HEK293 (cell line): ENCODE measurements around the gene ZNF154.

Source experiments
- AEBP2 ChIP-seq: fragments of 450-650 bp; formaldehyde crosslinking; IDR thresholded peaks from 2 replicates; pipeline ENCODE4 v1.5.1; 2016; ENCODE audit warnings: missing biosample characterization, missing genetic modification characterization, borderline replicate concordance
- BCL6B ChIP-seq: fragments of 450-650 bp; formaldehyde crosslinking; IDR thresholded peaks from 2 replicates; pipeline ENCODE4 v1.5.1; 2017; ENCODE audit warnings: missing biosample characterization, missing genetic modification characterization
- FEZF1 ChIP-seq: fragments of 450-650 bp; formaldehyde crosslinking; IDR thresholded peaks from 2 replicates; pipeline ENCODE4 v1.5.1; 2016; ENCODE audit warnings: missing biosample characterization, missing genetic modification characterization
- HOXA7 ChIP-seq: sonication (generic); formaldehyde crosslinking; IDR thresholded peaks from 2 replicates; pipeline ENCODE4 v1.8.1; 2022; ENCODE audit warnings: missing genetic modification reagents, borderline replicate concordance
- KLF1 ChIP-seq: fragments of 450-650 bp; formaldehyde crosslinking; IDR thresholded peaks from 2 replicates; pipeline ENCODE4 v1.5.1; 2016; ENCODE audit warnings: missing biosample characterization, missing genetic modification characterization
- KLF16 ChIP-seq: fragments of 450-650 bp; formaldehyde crosslinking; IDR thresholded peaks from 2 replicates; pipeline ENCODE4 v1.5.1; 2017; ENCODE audit warnings: missing biosample characterization, missing genetic modification characterization
- KLF7 ChIP-seq: fragments of 450-650 bp; formaldehyde crosslinking; IDR thresholded peaks from 2 replicates; pipeline ENCODE4 v1.5.1; 2016; ENCODE audit warnings: missing biosample characterization, missing genetic modification characterization, borderline replicate concordance
- PATZ1 ChIP-seq: fragments of 450-650 bp; formaldehyde crosslinking; IDR thresholded peaks from 2 replicates; pipeline ENCODE4 v1.5.1; 2016; ENCODE audit warnings: missing biosample characterization, missing genetic modification characterization
- RBAK ChIP-seq: fragments of 450-650 bp; formaldehyde crosslinking; IDR thresholded peaks from 2 replicates; pipeline ENCODE4 v1.5.1; 2016; ENCODE audit warnings: missing biosample characterization, missing genetic modification characterization
- WT1 ChIP-seq: fragments of 450-650 bp; formaldehyde crosslinking; IDR thresholded peaks from 2 replicates; pipeline ENCODE4 v1.5.1; 2016; ENCODE audit warnings: missing biosample characterization, missing genetic modification characterization
- ZFP3 ChIP-seq: fragments of 450-650 bp; formaldehyde crosslinking; IDR thresholded peaks from 2 replicates; pipeline ENCODE4 v1.5.1; 2016; ENCODE audit warnings: low read depth, missing biosample characterization, missing genetic modification characterization
- ZNF138 ChIP-seq: fragments of 450-650 bp; formaldehyde crosslinking; IDR thresholded peaks from 2 replicates; pipeline ENCODE4 v1.5.1; 2016; ENCODE audit warnings: missing biosample characterization, missing genetic modification characterization, borderline replicate concordance
- ZNF148 ChIP-seq: fragments of 450-650 bp; formaldehyde crosslinking; IDR thresholded peaks from 2 replicates; pipeline ENCODE4 v1.5.0; 2017; ENCODE audit warnings: missing biosample characterization, missing genetic modification characterization, borderline replicate concordance
- ZNF175 ChIP-seq: fragments of 450-650 bp; formaldehyde crosslinking; IDR thresholded peaks from 2 replicates; pipeline ENCODE4 v1.5.1; 2016; ENCODE audit warnings: missing biosample characterization, missing genetic modification characterization
- ZNF18 ChIP-seq: fragments of 450-650 bp; formaldehyde crosslinking; IDR thresholded peaks from 2 replicates; pipeline ENCODE4 v1.5.1; 2016; ENCODE audit warnings: missing biosample characterization, missing genetic modification characterization
- ZNF202 ChIP-seq: fragments of 450-650 bp; formaldehyde crosslinking; IDR thresholded peaks from 2 replicates; pipeline ENCODE4 v1.5.1; 2016; ENCODE audit warnings: missing biosample characterization, missing genetic modification characterization, borderline replicate concordance
- ZNF211 ChIP-seq: fragments of 450-650 bp; formaldehyde crosslinking; IDR thresholded peaks from 2 replicates; pipeline ENCODE4 v1.5.1; 2016; ENCODE audit warnings: low read depth, missing biosample characterization, missing genetic modification characterization
- ZNF513 ChIP-seq: fragments of 450-650 bp; IDR thresholded peaks from 2 replicates; pipeline ENCODE4 v1.5.1; 2018; ENCODE audit warnings: missing biosample characterization, missing genetic modification characterization
- ZNF514 ChIP-seq: fragments of 450-650 bp; formaldehyde crosslinking; IDR thresholded peaks from 2 replicates; pipeline ENCODE4 v1.5.1; 2016; ENCODE audit warnings: missing biosample characterization, missing genetic modification characterization
- ZNF544 ChIP-seq: fragments of 450-650 bp; formaldehyde crosslinking; IDR thresholded peaks from 2 replicates; pipeline ENCODE4 v1.5.0; 2017; ENCODE audit warnings: missing biosample characterization, missing genetic modification characterization
- ZNF548 ChIP-seq: fragments of 450-650 bp; formaldehyde crosslinking; IDR thresholded peaks from 2 replicates; pipeline ENCODE4 v1.5.1; 2016; ENCODE audit warnings: missing biosample characterization, missing genetic modification characterization
- ZNF555 ChIP-seq: fragments of 450-650 bp; formaldehyde crosslinking; conservative IDR thresholded peaks from 2 replicates; pipeline ENCODE4 v1.5.1; 2017; ENCODE audit warnings: missing biosample characterization, mild to moderate bottlenecking, missing genetic modification characterization, inconsistent platforms
- ZNF610 ChIP-seq: fragments of 450-650 bp; formaldehyde crosslinking; IDR thresholded peaks from 2 replicates; pipeline ENCODE4 v1.5.1; 2016; ENCODE audit warnings: missing biosample characterization, missing genetic modification characterization, borderline replicate concordance
- ZNF621 ChIP-seq: fragments of 450-650 bp; formaldehyde crosslinking; IDR thresholded peaks from 2 replicates; pipeline ENCODE4 v1.5.1; 2017; ENCODE audit warnings: missing biosample characterization, missing genetic modification characterization
- ZNF645 ChIP-seq: fragments of 450-650 bp; formaldehyde crosslinking; IDR thresholded peaks from 2 replicates; pipeline ENCODE4; 2016; ENCODE audit warnings: missing biosample characterization, missing genetic modification characterization
- ZNF658 ChIP-seq: fragments of 450-650 bp; formaldehyde crosslinking; IDR thresholded peaks from 2 replicates; pipeline ENCODE4; 2016; ENCODE audit warnings: missing biosample characterization, missing genetic modification characterization
- ZNF660 ChIP-seq: fragments of 450-650 bp; IDR thresholded peaks from 2 replicates; pipeline ENCODE4 v1.5.1; 2018; ENCODE audit warnings: missing biosample characterization, mild to moderate bottlenecking, missing genetic modification characterization
- ZXDB ChIP-seq: fragments of 450-650 bp; formaldehyde crosslinking; IDR thresholded peaks from 2 replicates; pipeline ENCODE4 v1.5.1; 2016; ENCODE audit warnings: missing biosample characterization, missing genetic modification characterization

ZNF154 gene

GRCh38 chr19:57664269-57665127 lies 44.5 kb downstream of the ZNF154 start (continued):
- no peak for TF ChIP-seq ZNF514
- TF ChIP-seq ZNF18, result no peak
- TF ChIP-seq BCL6B, result no peak
- no peak for TF ChIP-seq ZNF544 (tag by site-specific recombination)
- no peak for TF ChIP-seq AEBP2 (tag by site-specific recombination)
- peak; percentile 58; the same call in 1 of the 2 replicates for TF ChIP-seq ZXDB (tag by site-specific recombination)
- no peak for TF ChIP-seq ZNF658
- TF ChIP-seq ZNF660 (tag by site-specific recombination), result peak; percentile 77
- no peak for TF ChIP-seq ZNF621 (tag by site-specific recombination)
- no peak for TF ChIP-seq ZNF513
- no peak; the same call in 1 of the 2 replicates for TF ChIP-seq KLF7
- TF ChIP-seq ZNF555 (tag by site-specific recombination), result no peak
- TF ChIP-seq ZNF610 (tag by site-specific recombination), result no peak; the same call in 1 of the 2 replicates
- TF ChIP-seq RBAK (tag by site-specific recombination), result no peak
- TF ChIP-seq ZNF138 (tag by site-specific recombination), result no peak
- TF ChIP-seq ZFP3 (tag by site-specific recombination), result no peak
- peak; percentile 63 for TF ChIP-seq KLF1
- TF ChIP-seq PATZ1, result peak; percentile 74
- TF ChIP-seq ZNF202, result no peak
- TF ChIP-seq ZNF175 (tag by site-specific recombination), result no peak
- TF ChIP-seq HOXA7 (CRISPR knock-in tag), result no peak
- no peak for TF ChIP-seq WT1 (tag by site-specific recombination)
- no peak for TF ChIP-seq KLF16 (tag by site-specific recombination)
- no peak for TF ChIP-seq ZNF548 (tag by site-specific recombination)
- TF ChIP-seq ZNF148, result no peak
- TF ChIP-seq ZNF211, result no peak
- TF ChIP-seq ZNF645 (tag by site-specific recombination), result no peak
- TF ChIP-seq FEZF1 (tag by site-specific recombination), result no peak
